ENCODE results near the gene PLCL2.

GRCh38 chr3:17088017-17088416 is 203.3 kb downstream of the PLCL2 start:
- TF ChIP-seq CTCF (IDR thresholded peaks at IDR 0.05) = no peak
- no peak for TF ChIP-seq POLR2A (IDR thresholded peaks at IDR 0.05)

Data from prostate gland (tissue), 2 donors.